HepG2 (cell line): ENCODE measurements around the gene PDLIM7. TPM values are rescaled to one million over a fixed set of nuclear protein-coding genes. Genes with fewer than 3 reads are reported as not detected.

Experiments
- EHMT2 ChIP-seq: fragments of 200-600 bp; sonication (generic); IDR thresholded peaks from 2 replicates; pipeline ENCODE4 v1.7.0; 2017; ENCODE audit warnings: antibody characterized with exemption, low read depth, low read length, borderline replicate concordance
- ELF3 ChIP-seq: IDR thresholded peaks from 2 replicates; pipeline ENCODE4 v1.6.1; 2016; ENCODE audit warnings: missing genetic modification reagents, missing compliant biosample characterization
- ESRRA ChIP-seq: sonication (generic); formaldehyde crosslinking; IDR thresholded peaks from 2 replicates; pipeline ENCODE4 v1.5.1; 2020; ENCODE audit warnings: mild to moderate bottlenecking, low read depth, missing genetic modification reagents
- HDAC2 ChIP-seq: sonication (generic); formaldehyde crosslinking; IDR thresholded peaks from 2 replicates; pipeline ENCODE4 v1.4.0; 2020; ENCODE audit warnings: missing genetic modification reagents
- MBNL3 ChIP-seq: fragments of 250-450 bp; sonication (Bioruptor Pico); conservative IDR thresholded peaks from 2 replicates; pipeline ENCODE4 v1.8.0; 2022; ENCODE audit warnings: mild to moderate bottlenecking, inconsistent platforms
- NFYC ChIP-seq: IDR thresholded peaks from 2 replicates; pipeline ENCODE4 v1.6.1; 2016; ENCODE audit warnings: missing genetic modification reagents, missing compliant biosample characterization
- POLR2A ChIP-seq, 2 experiments: IDR thresholded peaks; 2 replicates each; pipeline ENCODE4 v1.6.1; 2011; ENCODE audit warnings: low read depth in 2 of 2, low read length in 2 of 2, mild to moderate bottlenecking in 1 of 2, moderate library complexity in 1 of 2; ENCODE audit not compliant: insufficient read depth in 1 of 2
- SAP130 ChIP-seq: IDR thresholded peaks from 2 replicates; pipeline ENCODE4 v1.6.1; 2016; ENCODE audit warnings: low read depth
- STAT5B ChIP-seq: sonication (generic); formaldehyde crosslinking; IDR thresholded peaks from 2 replicates; pipeline ENCODE4 v1.4.0; 2020; ENCODE audit warnings: missing genetic modification reagents
- ZBTB7B ChIP-seq: sonication (generic); formaldehyde crosslinking; IDR thresholded peaks from 2 replicates; pipeline ENCODE4 v1.4.0; 2020; ENCODE audit warnings: missing genetic modification reagents
- ZNF616 ChIP-seq: sonication (generic); formaldehyde crosslinking; IDR thresholded peaks from 2 replicates; pipeline ENCODE4 v1.5.0; 2020; ENCODE audit warnings: low read depth, mild to moderate bottlenecking, missing genetic modification reagents
- ZNF619 ChIP-seq: sonication (generic); formaldehyde crosslinking; IDR thresholded peaks from 2 replicates; pipeline ENCODE4 v1.4.0; 2020; ENCODE audit warnings: mild to moderate bottlenecking, missing genetic modification reagents
- ZNF674 ChIP-seq: sonication (generic); formaldehyde crosslinking; IDR thresholded peaks from 2 replicates; pipeline ENCODE4 v1.5.0; 2020; ENCODE audit warnings: low read depth, mild to moderate bottlenecking, missing genetic modification reagents
- polyA plus RNA-seq, 8 experiments: library from polyadenylated mRNA; depleted of rRNA in 3 of 8; stranded (reverse) in 7 of 8; unstranded in 1 of 8; fragments of >200 nt; fragmentation: Illumina TruSeq in 4 of 8; extraction: Trizol in 4 of 8; gene quantifications; 2 replicates each; pipeline versions ENCODE4 v1.2.1 to v1.2.3, GENCODE V29; 2011 to 2016; ENCODE audit warnings: low read depth in 4 of 8, missing spikeins in 1 of 8, mixed read lengths in 1 of 8; ENCODE audit not compliant: insufficient read depth in 1 of 8
- total RNA-seq, 5 experiments: library from RNA; depleted of rRNA; stranded (reverse); fragments of >200 nt; fragmentation: Illumina TruSeq; extraction: Trizol; gene quantifications; 2 replicates each; pipeline ENCODE4 v1.2.3, GENCODE V29; 2016; ENCODE audit warnings: low read depth in 1 of 5
- TF ChIP-seq, protein P1 (sequence below): sonication (generic); formaldehyde crosslinking; conservative IDR thresholded peaks from 2 replicates; pipeline ENCODE4 v1.8.0; 2022; ENCODE audit warnings: low read depth, missing genetic modification reagents
- TF ChIP-seq, protein P2 (sequence below): sonication (generic); formaldehyde crosslinking; IDR thresholded peaks from 2 replicates; pipeline ENCODE4 v1.9.0; 2021; ENCODE audit warnings: missing genetic modification reagents, mild to moderate bottlenecking, borderline replicate concordance
- TF ChIP-seq, protein P3 (sequence below): IDR thresholded peaks from 2 replicates; pipeline ENCODE4 v1.6.1; 2012; ENCODE audit warnings: inconsistent platforms
- TF ChIP-seq, protein P4 (sequence below): sonication (generic); formaldehyde crosslinking; conservative IDR thresholded peaks from 2 replicates; pipeline ENCODE4 v1.4.0; 2020; ENCODE audit warnings: mild to moderate bottlenecking, missing genetic modification reagents, moderate library complexity
- TF ChIP-seq, protein P5 (sequence below): sonication (generic); formaldehyde crosslinking; IDR thresholded peaks from 2 replicates; pipeline ENCODE4 v1.5.0; 2020; ENCODE audit warnings: missing genetic modification reagents
- TF ChIP-seq, protein P6 (sequence below): sonication (generic); formaldehyde crosslinking; IDR thresholded peaks from 2 replicates; pipeline ENCODE4 v1.4.0; 2020; ENCODE audit warnings: missing genetic modification reagents
- TF ChIP-seq, protein P7 (sequence below): IDR thresholded peaks from 2 replicates; pipeline ENCODE4 v1.6.1; 2016; ENCODE audit warnings: missing biosample characterization, missing genetic modification reagents, low read depth

Gene PDLIM7
- total and polyA plus RNA-seq, 2 of the 13 experiments (the other 11 are each of a cell fraction or from before 2014, with no cell fraction given) = 21.1 to 31.3 TPM

DNA sequence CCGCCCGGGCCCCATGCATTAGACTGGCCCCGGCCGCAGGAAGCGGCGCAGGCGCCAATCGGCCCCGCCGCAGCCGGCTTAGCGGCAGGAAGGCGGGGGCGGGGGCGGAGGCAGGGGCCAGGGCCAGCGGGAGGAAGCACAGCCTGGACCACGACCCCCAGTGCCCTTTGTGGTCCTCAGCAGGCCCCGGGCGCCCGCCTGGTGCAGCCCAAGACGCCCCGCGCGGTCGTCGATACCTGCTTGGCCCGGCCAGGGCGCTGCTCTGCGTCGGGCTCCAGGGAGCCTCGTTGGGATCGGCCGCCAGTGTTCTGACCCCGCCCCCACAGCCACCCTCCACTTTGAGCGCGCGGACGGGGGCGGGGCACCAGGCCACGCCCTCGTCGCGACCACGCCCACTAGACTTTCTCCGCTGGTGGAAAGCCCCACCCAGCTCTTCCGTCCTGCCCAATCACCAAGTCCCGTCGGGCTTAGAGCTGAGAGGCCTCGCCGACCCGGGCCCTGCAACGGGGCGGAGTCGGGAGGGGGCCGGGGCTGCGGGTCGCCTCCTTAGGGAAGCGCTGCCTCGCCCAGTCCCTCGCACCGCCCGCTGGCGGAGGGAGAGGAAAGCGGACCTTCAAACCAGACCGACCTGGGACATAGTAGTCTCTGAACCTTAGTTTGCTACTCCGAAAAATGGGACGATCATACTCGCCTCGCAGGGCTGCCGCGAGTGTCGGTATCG lies at the start of gene PDLIM7 (continued):
- TF ChIP-seq, protein P1, sequence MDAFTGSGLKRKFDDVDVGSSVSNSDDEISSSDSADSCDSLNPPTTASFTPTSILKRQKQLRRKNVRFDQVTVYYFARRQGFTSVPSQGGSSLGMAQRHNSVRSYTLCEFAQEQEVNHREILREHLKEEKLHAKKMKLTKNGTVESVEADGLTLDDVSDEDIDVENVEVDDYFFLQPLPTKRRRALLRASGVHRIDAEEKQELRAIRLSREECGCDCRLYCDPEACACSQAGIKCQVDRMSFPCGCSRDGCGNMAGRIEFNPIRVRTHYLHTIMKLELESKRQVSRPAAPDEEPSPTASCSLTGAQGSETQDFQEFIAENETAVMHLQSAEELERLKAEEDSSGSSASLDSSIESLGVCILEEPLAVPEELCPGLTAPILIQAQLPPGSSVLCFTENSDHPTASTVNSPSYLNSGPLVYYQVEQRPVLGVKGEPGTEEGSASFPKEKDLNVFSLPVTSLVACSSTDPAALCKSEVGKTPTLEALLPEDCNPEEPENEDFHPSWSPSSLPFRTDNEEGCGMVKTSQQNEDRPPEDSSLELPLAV (CRISPR knock-in tag) = no peak
- TF ChIP-seq ZNF619 (CRISPR knock-in tag) = 0 out of 2 replicates have a peak, but pooled peaks have one; percentile 51
- TF ChIP-seq, protein P2, sequence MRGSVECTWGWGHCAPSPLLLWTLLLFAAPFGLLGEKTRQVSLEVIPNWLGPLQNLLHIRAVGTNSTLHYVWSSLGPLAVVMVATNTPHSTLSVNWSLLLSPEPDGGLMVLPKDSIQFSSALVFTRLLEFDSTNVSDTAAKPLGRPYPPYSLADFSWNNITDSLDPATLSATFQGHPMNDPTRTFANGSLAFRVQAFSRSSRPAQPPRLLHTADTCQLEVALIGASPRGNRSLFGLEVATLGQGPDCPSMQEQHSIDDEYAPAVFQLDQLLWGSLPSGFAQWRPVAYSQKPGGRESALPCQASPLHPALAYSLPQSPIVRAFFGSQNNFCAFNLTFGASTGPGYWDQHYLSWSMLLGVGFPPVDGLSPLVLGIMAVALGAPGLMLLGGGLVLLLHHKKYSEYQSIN (CRISPR knock-in tag) = no peak
- no peak for TF ChIP-seq ZNF674 (CRISPR knock-in tag)
- no peak for TF ChIP-seq ESRRA (CRISPR knock-in tag)
- TF ChIP-seq EHMT2 = no peak
- 0 out of 2 replicates have a peak, but pooled peaks have one; percentile 15 for TF ChIP-seq ELF3 (CRISPR knock-in tag)
- TF ChIP-seq, protein P3, sequence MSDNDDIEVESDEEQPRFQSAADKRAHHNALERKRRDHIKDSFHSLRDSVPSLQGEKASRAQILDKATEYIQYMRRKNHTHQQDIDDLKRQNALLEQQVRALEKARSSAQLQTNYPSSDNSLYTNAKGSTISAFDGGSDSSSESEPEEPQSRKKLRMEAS = peak; percentile 59; the same call in 1 of the 2 replicates
- peak; percentile 54 for TF ChIP-seq NFYC (CRISPR knock-in tag)
- no peak; the same call in 1 of the 2 replicates for TF ChIP-seq ZBTB7B (CRISPR knock-in tag)
- TF ChIP-seq SAP130 (CRISPR knock-in tag) = peak; percentile 69
- TF ChIP-seq, protein P4, sequence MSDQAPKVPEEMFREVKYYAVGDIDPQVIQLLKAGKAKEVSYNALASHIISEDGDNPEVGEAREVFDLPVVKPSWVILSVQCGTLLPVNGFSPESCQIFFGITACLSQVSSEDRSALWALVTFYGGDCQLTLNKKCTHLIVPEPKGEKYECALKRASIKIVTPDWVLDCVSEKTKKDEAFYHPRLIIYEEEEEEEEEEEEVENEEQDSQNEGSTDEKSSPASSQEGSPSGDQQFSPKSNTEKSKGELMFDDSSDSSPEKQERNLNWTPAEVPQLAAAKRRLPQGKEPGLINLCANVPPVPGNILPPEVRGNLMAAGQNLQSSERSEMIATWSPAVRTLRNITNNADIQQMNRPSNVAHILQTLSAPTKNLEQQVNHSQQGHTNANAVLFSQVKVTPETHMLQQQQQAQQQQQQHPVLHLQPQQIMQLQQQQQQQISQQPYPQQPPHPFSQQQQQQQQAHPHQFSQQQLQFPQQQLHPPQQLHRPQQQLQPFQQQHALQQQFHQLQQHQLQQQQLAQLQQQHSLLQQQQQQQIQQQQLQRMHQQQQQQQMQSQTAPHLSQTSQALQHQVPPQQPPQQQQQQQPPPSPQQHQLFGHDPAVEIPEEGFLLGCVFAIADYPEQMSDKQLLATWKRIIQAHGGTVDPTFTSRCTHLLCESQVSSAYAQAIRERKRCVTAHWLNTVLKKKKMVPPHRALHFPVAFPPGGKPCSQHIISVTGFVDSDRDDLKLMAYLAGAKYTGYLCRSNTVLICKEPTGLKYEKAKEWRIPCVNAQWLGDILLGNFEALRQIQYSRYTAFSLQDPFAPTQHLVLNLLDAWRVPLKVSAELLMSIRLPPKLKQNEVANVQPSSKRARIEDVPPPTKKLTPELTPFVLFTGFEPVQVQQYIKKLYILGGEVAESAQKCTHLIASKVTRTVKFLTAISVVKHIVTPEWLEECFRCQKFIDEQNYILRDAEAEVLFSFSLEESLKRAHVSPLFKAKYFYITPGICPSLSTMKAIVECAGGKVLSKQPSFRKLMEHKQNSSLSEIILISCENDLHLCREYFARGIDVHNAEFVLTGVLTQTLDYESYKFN (CRISPR knock-in tag) = peak; percentile 46; the same call in 1 of the 2 replicates
- TF ChIP-seq STAT5B (CRISPR knock-in tag) = no peak
- TF ChIP-seq, protein P5, sequence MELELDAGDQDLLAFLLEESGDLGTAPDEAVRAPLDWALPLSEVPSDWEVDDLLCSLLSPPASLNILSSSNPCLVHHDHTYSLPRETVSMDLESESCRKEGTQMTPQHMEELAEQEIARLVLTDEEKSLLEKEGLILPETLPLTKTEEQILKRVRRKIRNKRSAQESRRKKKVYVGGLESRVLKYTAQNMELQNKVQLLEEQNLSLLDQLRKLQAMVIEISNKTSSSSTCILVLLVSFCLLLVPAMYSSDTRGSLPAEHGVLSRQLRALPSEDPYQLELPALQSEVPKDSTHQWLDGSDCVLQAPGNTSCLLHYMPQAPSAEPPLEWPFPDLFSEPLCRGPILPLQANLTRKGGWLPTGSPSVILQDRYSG (CRISPR knock-in tag) = no peak
- TF ChIP-seq MBNL3 (CRISPR knock-in tag) = no peak
- TF ChIP-seq HDAC2 (CRISPR knock-in tag) = peak; percentile 68
- no peak for TF ChIP-seq ZNF616
- TF ChIP-seq POLR2A (IDR thresholded peaks at IDR 0.05; ENCODE audit: insufficient read depth in 1 of 2, low read depth in 2 of 2, low read length in 2 of 2) = peak in 1 of 2 experiments; percentile 87; a peak in 2 of 4 replicates
- TF ChIP-seq, protein P6, sequence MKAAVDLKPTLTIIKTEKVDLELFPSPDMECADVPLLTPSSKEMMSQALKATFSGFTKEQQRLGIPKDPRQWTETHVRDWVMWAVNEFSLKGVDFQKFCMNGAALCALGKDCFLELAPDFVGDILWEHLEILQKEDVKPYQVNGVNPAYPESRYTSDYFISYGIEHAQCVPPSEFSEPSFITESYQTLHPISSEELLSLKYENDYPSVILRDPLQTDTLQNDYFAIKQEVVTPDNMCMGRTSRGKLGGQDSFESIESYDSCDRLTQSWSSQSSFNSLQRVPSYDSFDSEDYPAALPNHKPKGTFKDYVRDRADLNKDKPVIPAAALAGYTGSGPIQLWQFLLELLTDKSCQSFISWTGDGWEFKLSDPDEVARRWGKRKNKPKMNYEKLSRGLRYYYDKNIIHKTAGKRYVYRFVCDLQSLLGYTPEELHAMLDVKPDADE (CRISPR knock-in tag) = no peak
- TF ChIP-seq, protein P7, sequence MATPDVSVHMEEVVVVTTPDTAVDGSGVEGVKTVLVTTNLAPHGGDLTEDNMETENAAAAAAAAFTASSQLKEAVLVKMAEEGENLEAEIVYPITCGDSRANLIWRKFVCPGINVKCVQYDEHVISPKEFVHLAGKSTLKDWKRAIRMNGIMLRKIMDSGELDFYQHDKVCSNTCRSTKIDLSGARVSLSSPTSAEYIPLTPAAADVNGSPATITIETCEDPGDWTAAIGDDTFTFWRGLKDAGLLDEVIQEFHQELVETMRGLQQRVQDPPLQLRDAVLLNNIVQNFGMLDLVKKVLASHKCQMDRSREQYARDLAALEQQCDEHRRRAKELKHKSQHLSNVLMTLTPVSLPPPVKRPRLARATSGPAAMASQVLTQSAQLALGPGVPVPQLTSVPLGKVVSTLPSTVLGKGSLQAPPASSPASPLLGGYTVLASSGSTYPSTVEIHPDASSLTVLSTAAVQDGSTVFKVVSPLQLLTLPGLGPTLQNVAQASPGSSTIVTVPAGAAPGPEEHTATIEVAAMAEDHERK (CRISPR knock-in tag) = no peak
